IMR-90 (cell line): ENCODE data around the gene CLK4. TPM values are rescaled to one million over a fixed set of nuclear protein-coding genes. Genes with fewer than 3 reads are reported as not detected.

Experiments
- ATAC-seq: fragments of 200-7000 bp; cut with Tn5 transposase; 2 replicates; pipeline ENCODE4 v1.9.1; 2020; ENCODE audit warnings: low read depth, mild to moderate bottlenecking, moderate library complexity
- BruUV-seq: library from RNA; stranded (reverse); fragments of 400-500 nt; replicated peaks from 2 replicates; lab custom pipeline; 2021; lab: Mats Ljungman, UMichigan
- CTCF ChIA-PET: fragments of 300-600 bp; formaldehyde crosslinking; extraction: SDS; loops from one replicate; lab custom pipeline; 2021; ENCODE audit warnings: antibody characterized with exemption; lab: Yijun Ruan, JAX
- POLR2A ChIA-PET: fragments of 300-600 bp; sonication (Branson Sonifier 250); formaldehyde crosslinking; loops from one replicate; lab custom pipeline; 2022; ENCODE audit warnings: antibody characterized with exemption; ENCODE audit not compliant: unreplicated experiment; lab: Charles Lee
- DNase-seq: peaks from one replicate; pipeline ENCODE4 v3.0.0; 2013
- H2AFZ ChIP-seq: replicated peaks from 2 replicates; pipeline ENCODE3; 2013; ENCODE audit warnings: low read length, mild to moderate bottlenecking; ENCODE audit not compliant: poor library complexity
- H2AK5ac ChIP-seq: 2 replicates; pipeline ENCODE4 v1.6.1; 2013; ENCODE audit warnings: low read depth, low read length, inconsistent platforms
- H2AK9ac ChIP-seq: replicated peaks from 2 replicates; pipeline ENCODE3; 2013; ENCODE audit warnings: mild to moderate bottlenecking, low read depth, low read length, moderate library complexity; ENCODE audit not compliant: poor library complexity
- H2BK120ac ChIP-seq: 2 replicates; pipeline ENCODE4 v1.6.1; 2013; ENCODE audit warnings: low read depth, low read length, inconsistent platforms
- H2BK15ac ChIP-seq: 3 replicates; pipeline ENCODE4 v1.6.1; 2013; ENCODE audit warnings: low read depth, low read length, inconsistent platforms
- H2BK20ac ChIP-seq: 2 replicates; pipeline ENCODE4 v1.6.1; 2013; ENCODE audit warnings: low read depth, mild to moderate bottlenecking, inconsistent platforms, low read length, moderate library complexity
- H2BK5ac ChIP-seq: 2 replicates; pipeline ENCODE4 v1.6.1; 2013; ENCODE audit warnings: mild to moderate bottlenecking, low read depth, low read length, inconsistent platforms; ENCODE audit not compliant: poor library complexity, severe bottlenecking
- H3K14ac ChIP-seq: replicated peaks from 2 replicates; pipeline ENCODE4 v1.6.1; 2013; ENCODE audit warnings: low read depth, low read length, inconsistent platforms
- H3K18ac ChIP-seq: 2 replicates; pipeline ENCODE4 v1.6.1; 2013; ENCODE audit warnings: low read depth, low read length, control low read depth
- H3K23ac ChIP-seq: 2 replicates; pipeline ENCODE4 v1.6.1; 2013; ENCODE audit warnings: low read depth, low read length, inconsistent platforms
- H3K27ac ChIP-seq: 2 replicates; pipeline ENCODE4 v1.5.1; 2013; ENCODE audit warnings: mild to moderate bottlenecking, control low read depth, low read length; ENCODE audit not compliant: insufficient read depth
- H3K27me3 ChIP-seq: 2 replicates; pipeline ENCODE4 v1.6.1; 2013; ENCODE audit warnings: low read length; ENCODE audit not compliant: control insufficient read depth, insufficient read depth
- H3K36me3 ChIP-seq: 2 replicates; pipeline ENCODE4 v1.6.1; 2013; ENCODE audit warnings: low read length, mixed read lengths; ENCODE audit not compliant: control insufficient read depth, insufficient read depth
- H3K4ac ChIP-seq: 2 replicates; pipeline ENCODE4 v1.6.1; 2013; ENCODE audit warnings: low read depth, low read length, inconsistent platforms
- H3K4me1 ChIP-seq: 2 replicates; pipeline ENCODE4 v1.6.1; 2013; ENCODE audit warnings: low read length, mixed read lengths; ENCODE audit not compliant: control insufficient read depth, insufficient read depth
- H3K4me2 ChIP-seq: 2 replicates; pipeline ENCODE4 v1.6.1; 2013; ENCODE audit warnings: low read depth, mild to moderate bottlenecking, control low read depth, low read length, moderate library complexity
- H3K4me3 ChIP-seq: 2 replicates; pipeline ENCODE4 v1.5.1; 2013; ENCODE audit warnings: low read depth, mild to moderate bottlenecking, control low read depth, low read length, moderate library complexity; ENCODE audit not compliant: insufficient read depth
- H3K56ac ChIP-seq: 2 replicates; pipeline ENCODE4 v1.6.1; 2013; ENCODE audit warnings: low read length, inconsistent platforms; ENCODE audit not compliant: insufficient read depth; ENCODE audit errors: extremely low read depth
- H3K79me1 ChIP-seq, 2 experiments: 2 replicates each; pipeline ENCODE4 v1.6.1; 2013; ENCODE audit warnings: low read length in 2 of 2, inconsistent platforms in 1 of 2, low read depth in 1 of 2
- H3K9ac ChIP-seq: 2 replicates; pipeline ENCODE4 v1.6.1; 2013; ENCODE audit warnings: low read depth, low read length, control low read depth
- H3K9me1 ChIP-seq: 2 replicates; pipeline ENCODE4 v1.6.1; 2013; ENCODE audit warnings: low read length, inconsistent platforms; ENCODE audit not compliant: insufficient read depth
- H3K9me3 ChIP-seq: 2 replicates; pipeline ENCODE4 v1.6.1; 2013; ENCODE audit warnings: low read length; ENCODE audit not compliant: control insufficient read depth, insufficient read depth
- H4K20me1 ChIP-seq: 2 replicates; pipeline ENCODE4 v1.6.1; 2013; ENCODE audit warnings: low read length, inconsistent platforms; ENCODE audit not compliant: insufficient read depth
- H4K5ac ChIP-seq: 2 replicates; pipeline ENCODE4 v1.6.1; 2013; ENCODE audit warnings: mild to moderate bottlenecking, low read depth, low read length, control low read depth
- H4K8ac ChIP-seq, 2 experiments: 2 replicates each; pipeline ENCODE4 v1.6.1; 2013; ENCODE audit warnings: low read depth in 2 of 2, low read length in 2 of 2, control low read depth in 1 of 2, inconsistent platforms in 1 of 2
- H4K91ac ChIP-seq: 2 replicates; pipeline ENCODE4 v1.6.1; 2013; ENCODE audit warnings: low read depth, low read length, inconsistent platforms; ENCODE audit not compliant: insufficient read depth
- CHD1 ChIP-seq: IDR thresholded peaks from 2 replicates; pipeline ENCODE4 v1.6.1; 2012; ENCODE audit warnings: low read depth, low read length, improper control_type of control experiment
- FOS ChIP-seq: fragments of 150-350 bp; IDR thresholded peaks from 2 replicates; pipeline ENCODE4 v1.6.1; 2016; ENCODE audit warnings: low read depth, low read length
- MAFK ChIP-seq: IDR thresholded peaks from 2 replicates; pipeline ENCODE4 v1.6.1; 2012; ENCODE audit warnings: low read depth, low read length, improper control_type of control experiment
- WGBS, 2 experiments: methylation state at CpG; one replicate each; pipeline versions ENCODE4 v1.1.5 to v1.1.7; 2013; ENCODE audit warnings: missing lambda C conversion rate in 2 of 2; ENCODE audit not compliant: insufficient read length in 1 of 2; ENCODE audit errors: extremely low coverage in 2 of 2; 5-methylcytosine and 5-hydroxymethylcytosine counted together
- dilution Hi-C: fragments of 300-500 bp; cut with HindIII; formaldehyde crosslinking; loops from one replicate; pipeline ENCODE4 v1.14.3; 2018; ENCODE audit warnings: low sequenced_read_pairs; ENCODE audit not compliant: unreplicated experiment
- in situ Hi-C: fragments of 300-500 bp; cut with MboI; formaldehyde crosslinking; loops from 3 replicates; pipeline ENCODE4 v1.14.3; 2019; ENCODE audit warnings: low sequenced_read_pairs, inconsistent platforms, mixed read lengths
- intact Hi-C: fragments of 100-400 bp; cut with micrococcal nuclease; formaldehyde crosslinking; loops from 2 replicates; pipeline ENCODE4 v1.10.0; 2022
- polyA plus RNA-seq, 3 experiments: library from polyadenylated mRNA; depleted of rRNA; stranded (reverse); fragments of >200 nt; gene quantifications; 2 replicates each; pipeline ENCODE4 v1.2.3, GENCODE V29; 2012; ENCODE audit warnings: low replicate concordance in 1 of 3
- total RNA-seq: library from RNA; depleted of rRNA; stranded (reverse); fragments of >200 nt; gene quantifications from 2 replicates; pipeline ENCODE4 v1.2.3, GENCODE V29; 2012

The CLK4 gene
- total and polyA plus RNA-seq, 2 of the 4 experiments (the other 2 are of a cell fraction) = 8.2 to 11.9 TPM

GRCh38 chr5:178671602-178672144 lies 44.8 kb upstream of the CLK4 start (continued):
- TF ChIP-seq MAFK (no peak), FOS (no peak), CHD1 (no peak)

GRCh38 chr5:178670351-178670885 lies 43.6 kb upstream of the CLK4 start:
- Histone ChIP-seq H3K9me3 (peaks cover 31% of the 10 kb centered on the region), H3K23ac (no peak overlapping the region), H3K18ac (no peak overlapping the region), H2BK15ac (no peak overlapping the region), H2BK120ac (no peak overlapping the region), H2BK5ac (no peak overlapping the region), H3K27ac (no peak overlapping the region), H4K20me1 (no peaks in the 10 kb centered on the region), H3K4me1 (no peaks in the 10 kb centered on the region), H4K91ac (no peak overlapping the region), H3K27me3 (no peaks in the 10 kb centered on the region), H3K79me1 (no peaks in the 10 kb centered on the region), H3K9ac (no peak overlapping the region), H2AK5ac (no peak overlapping the region), H2AK9ac (no peak overlapping the region), H4K8ac (no peak overlapping the region), H3K14ac (no peak overlapping the region), H3K4ac (no peak overlapping the region), H3K56ac (no peak overlapping the region), H3K9me1 (no peaks in the 10 kb centered on the region), H2BK20ac (no peak overlapping the region), H3K4me3 (no peak overlapping the region), H2AFZ (no peak overlapping the region), H3K4me2 (no peak overlapping the region), H3K36me3 (no peaks in the 10 kb centered on the region), H4K5ac (no peak overlapping the region)
- in situ Hi-C loops = no loop called here
- DNase-seq (no peak), ATAC-seq (no peak)
- CTCF ChIA-PET = no interaction called here
- 58% methylated on average over 2 of the region's 10 CpGs; no CpG with 5 or more reads in 1 of the 2 experiments for WGBS, 2 experiments
- no peak for TF ChIP-seq MAFK
- intact Hi-C loops = no loop called here
- dilution Hi-C loops = no loop called here
- no TSS peak for BruUV-seq
- POLR2A ChIA-PET = no interaction called here
